NCI-H1092 (cell line): Measurements from ENCODE around the gene GLIPR1L2.
"Not testable (repeated sequence)": the region's sequence is repeated elsewhere in the genome, so short reads cannot be mapped to it uniquely, and the experiment has no call there.

ENCODE experiments used
- DNase-seq: peaks from one replicate; lab custom pipeline; 2025; lab: John Stamatoyannopoulos, UW

GLIPR1L2 gene

GRCh38 chr12:75437564-75437963, 46.7 kb downstream of the GLIPR1L2 start:
- no peak for DNase-seq

GRCh38 chr12:75438059-75438754, 47.3 kb downstream of the GLIPR1L2 start:
- DNase-seq = no peak

DNA sequence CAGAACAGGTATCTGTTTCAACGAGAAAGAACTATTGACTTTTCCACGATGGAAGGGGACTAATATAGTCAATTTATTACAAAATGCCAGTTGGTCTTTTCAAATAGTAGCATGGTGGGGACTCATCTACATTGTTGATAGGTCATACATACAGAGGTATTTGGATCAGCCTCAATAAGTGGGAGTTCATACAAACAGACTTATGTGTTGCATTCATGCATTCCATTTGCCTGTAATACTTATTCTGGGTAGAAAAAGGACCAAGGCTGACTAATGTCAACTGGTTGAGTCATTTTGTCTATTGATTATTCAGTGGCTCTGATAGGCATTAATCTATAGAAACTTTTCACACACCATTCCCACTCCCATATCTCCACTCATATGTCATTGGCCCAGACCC, 48.2 kb downstream of the GLIPR1L2 start:
- DNase-seq = no peak

- no peak for DNase-seq
These were observed 49.0 kb downstream of the GLIPR1L2 start for GRCh38 chr12:75439930-75440329.

GRCh38 chr12:75441687-75442449, 51.0 kb downstream of the GLIPR1L2 start:
- not testable (repeated sequence) for DNase-seq

DNA sequence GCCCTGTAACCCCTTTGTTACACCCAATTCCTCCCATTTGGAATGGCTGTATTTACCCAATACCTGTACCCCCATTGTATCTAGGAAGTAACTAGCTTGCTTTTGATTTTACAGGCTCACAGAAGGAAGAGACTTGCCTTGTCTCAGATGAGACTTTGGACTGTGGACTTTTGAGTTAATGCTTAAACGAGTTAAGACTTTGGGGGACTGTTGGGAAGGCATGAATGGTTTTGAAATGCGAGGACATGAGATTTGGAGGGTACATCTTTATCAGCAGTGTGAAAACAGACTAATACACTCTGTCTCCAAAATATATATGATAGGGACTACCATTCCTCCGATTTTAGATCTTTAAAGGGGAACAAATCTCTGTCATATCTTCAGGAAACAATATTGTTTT, 51.6 kb downstream of the GLIPR1L2 start:
- DNase-seq = not testable (repeated sequence)

- no peak for DNase-seq
These were observed 52.8 kb downstream of the GLIPR1L2 start for GRCh38 chr12:75443709-75444108.

DNA sequence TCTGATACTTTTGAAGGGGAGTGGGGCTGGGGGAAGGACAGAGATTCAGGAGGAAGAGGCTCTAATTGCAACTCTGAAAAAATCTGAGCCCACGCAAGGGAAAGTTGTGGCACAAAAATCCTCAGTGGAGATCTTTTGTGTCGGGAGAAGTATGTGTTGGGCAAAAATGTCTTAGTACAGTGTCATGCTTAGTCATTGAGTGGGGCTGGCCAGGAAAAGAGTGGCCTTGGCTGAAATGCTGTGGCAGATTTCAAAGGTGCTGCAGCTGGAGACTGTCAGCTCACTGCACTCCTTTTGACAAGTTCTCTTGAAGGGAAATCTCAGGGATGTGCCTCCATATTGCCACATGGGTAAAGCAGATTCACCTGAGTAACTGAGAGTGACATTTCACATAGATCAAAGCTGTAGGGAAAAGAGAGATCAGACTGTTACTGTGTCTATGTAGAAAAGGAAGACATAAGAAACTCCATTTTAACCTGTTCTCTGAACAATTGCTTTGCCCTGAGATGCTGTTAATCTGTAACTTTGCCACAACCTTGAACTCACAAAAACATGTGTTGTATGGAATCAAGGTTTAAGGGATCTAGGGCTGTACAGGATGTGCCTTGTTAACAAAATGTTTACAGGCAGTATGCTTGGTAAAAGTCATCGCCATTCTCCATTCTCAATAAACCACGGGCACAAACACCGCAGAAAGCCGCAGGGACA, 53.7 kb downstream of the GLIPR1L2 start:
- DNase-seq = no peak

DNA sequence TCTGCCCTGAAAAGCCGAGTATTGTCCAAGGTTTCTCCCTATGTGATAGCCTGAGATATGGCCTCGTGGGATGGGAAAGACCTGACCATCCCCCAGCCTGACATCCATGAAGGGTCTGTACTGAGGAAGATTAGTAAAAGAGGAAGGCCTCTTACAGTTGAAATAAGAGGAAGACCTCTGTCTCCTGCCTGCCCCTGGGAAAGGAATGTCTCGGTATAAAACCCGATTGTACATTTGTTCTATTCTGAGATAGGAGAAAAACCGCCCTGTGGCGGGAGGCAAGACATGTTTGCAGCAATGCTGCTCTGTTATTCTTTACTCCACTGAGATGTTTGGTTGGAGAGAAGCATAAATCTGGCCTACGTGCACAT, 54.2 kb downstream of the GLIPR1L2 start:
- DNase-seq = not testable (repeated sequence)

DNA sequence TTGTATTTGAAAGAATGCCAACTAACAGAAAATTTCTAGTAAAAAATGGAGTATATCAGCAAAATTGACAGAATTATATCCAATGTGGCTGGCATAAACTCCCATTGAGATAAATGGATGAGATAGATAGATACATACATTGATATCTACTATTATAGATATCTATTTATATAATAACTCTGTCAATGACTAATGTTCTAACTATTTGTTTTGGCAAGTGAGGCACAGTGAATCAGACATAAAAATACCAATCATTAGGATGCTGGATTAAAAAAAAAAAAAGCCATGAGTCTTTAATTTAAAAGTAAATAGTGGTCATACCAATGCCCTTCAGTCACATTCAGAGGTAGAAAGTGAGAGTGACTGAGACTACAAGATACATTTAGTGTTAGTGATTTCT, 56.0 kb downstream of the GLIPR1L2 start:
- no peak for DNase-seq

DNA sequence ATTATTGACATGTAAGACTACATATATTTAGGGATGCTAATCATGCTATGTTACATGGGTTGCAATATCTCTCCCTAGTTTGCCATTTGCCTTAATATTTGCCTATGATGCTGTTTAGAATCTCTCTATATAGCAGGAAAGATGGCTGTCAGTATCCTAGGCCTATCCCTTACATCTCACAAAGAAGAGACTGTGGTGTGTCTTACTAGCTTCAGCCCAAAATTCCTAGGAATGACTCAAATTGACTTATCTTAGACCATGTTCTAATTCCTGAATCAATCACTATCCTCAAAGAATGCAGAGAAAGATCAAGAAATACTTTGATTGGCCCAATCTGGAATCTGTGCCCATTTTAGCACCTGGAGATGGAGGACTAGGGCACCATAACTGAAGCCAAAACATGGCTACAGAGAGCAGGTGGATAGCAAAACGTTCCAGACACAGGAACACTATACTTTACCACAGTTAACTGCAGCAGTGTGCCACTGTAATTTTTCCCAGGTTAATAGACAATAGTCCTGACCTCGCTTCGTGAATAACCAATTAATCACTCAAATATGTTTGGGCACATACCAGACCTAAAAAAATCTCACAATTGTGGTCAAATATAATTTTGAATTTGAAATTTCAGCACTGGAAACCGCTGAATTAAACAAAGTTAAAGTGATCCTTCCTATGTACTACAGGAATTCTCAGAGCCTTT, 57.0 kb downstream of the GLIPR1L2 start:
- no peak for DNase-seq

DNA sequence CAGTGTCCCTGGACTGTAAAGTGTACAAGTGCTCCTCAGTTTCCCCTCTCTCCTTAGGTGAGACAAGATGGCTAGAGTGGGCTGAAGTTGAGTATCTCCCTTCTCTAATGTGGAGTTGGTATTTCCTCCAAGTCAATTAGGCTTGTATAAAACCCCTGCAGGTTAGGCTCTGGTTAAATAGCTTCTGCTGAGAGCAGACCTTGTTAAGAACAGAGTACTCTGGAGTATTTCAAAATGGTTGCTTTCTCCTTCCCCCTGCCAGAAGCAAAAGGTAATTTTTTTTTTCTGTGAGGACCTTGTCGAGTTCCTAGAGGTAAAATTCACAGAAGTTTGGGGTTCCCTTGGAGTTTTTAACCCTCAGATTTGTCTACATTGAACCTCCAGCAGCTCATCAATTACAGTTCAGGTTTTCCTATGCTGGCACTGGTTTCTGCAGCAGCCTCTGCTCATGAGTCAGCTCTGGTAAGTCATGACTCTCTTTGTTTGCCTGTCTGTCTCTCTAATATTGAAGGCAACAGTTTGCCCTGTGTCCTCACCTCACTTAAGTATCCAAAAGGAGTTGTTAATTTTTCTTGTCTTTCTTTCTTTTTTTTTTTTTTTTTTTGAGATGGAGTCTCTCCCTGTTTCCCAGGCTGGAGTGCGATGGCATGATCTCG, 61.9 kb downstream of the GLIPR1L2 start:
- DNase-seq = no peak

DNA sequence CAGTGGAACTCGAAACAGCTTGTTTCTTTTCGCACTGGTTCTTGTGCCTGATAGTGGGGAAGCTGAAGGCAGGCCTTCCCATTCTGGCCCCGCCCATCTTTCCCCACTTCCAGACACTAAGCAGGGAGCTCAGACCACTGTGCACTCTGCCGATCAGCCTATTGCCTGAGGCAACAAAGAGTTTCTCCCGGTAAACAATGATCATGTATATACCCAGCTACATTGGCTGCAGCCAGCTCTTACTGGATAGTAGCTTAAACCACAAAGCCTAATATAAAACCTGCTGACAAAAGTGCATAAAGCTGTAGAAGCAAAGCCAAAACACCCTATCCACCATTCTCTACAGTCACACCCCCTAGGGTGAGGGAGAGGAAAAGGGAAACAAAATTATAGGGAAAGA, 65.0 kb downstream of the GLIPR1L2 start:
- no peak for DNase-seq

DNA sequence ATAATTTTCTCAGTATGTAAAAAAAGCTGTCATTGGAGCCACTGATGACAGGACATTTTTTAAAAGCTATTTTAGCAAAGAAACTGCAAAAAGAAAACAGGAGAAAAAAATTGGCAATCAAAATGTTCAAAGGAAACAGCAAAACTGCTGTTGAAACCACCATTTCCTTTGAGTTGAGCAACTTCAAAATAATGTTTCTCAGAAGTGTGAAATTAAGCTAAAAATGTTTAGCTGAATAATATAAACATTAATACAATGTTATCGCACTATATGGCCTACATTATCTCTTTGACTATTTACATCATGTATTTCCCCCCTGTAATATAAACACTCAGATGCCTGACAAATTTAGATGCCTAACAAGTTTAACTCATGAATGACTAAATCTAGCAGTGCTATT, 66.3 kb downstream of the GLIPR1L2 start:
- no peak for DNase-seq

DNA sequence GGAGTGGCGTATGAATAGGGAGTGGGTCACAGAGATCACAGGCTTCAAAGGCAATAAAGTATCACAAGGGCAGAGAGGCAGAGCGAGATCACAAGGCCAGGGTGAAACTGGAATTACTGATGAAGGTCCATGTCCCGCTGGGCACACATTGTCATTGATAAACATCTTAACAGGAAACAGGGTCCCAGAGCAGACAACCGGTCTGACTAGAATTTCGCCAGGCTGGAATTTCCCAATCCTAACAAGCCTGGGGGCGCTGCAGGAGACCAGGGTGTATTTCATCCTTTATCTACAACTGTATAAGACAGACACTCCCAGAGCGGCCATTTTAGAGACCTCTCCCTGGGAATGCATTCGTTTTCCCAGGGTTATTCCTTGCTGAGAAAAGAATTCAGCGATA, 67.0 kb downstream of the GLIPR1L2 start:
- DNase-seq = not testable (repeated sequence)

DNA sequence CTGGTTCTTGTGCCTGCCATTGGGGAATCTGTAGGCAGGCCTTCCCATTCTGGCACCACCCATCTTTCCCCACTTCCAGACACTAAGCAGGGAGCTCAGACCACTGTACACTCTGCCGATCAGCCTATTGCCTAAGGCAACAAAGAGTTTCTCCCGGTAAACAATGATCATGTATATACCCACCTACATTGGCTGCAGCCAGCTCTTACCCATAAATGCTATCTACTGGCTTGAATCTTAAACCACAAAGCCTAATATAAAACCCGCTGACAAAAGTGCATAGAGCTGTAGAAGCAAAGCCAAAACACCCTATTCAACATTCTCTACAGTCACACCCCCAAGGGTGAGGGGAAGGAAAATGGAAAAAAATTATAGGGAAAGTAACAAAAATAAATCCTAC, 68.9 kb downstream of the GLIPR1L2 start:
- DNase-seq = no peak

- DNase-seq = no peak
These were observed 69.3 kb downstream of the GLIPR1L2 start for GRCh38 chr12:75460204-75460603.

DNA sequence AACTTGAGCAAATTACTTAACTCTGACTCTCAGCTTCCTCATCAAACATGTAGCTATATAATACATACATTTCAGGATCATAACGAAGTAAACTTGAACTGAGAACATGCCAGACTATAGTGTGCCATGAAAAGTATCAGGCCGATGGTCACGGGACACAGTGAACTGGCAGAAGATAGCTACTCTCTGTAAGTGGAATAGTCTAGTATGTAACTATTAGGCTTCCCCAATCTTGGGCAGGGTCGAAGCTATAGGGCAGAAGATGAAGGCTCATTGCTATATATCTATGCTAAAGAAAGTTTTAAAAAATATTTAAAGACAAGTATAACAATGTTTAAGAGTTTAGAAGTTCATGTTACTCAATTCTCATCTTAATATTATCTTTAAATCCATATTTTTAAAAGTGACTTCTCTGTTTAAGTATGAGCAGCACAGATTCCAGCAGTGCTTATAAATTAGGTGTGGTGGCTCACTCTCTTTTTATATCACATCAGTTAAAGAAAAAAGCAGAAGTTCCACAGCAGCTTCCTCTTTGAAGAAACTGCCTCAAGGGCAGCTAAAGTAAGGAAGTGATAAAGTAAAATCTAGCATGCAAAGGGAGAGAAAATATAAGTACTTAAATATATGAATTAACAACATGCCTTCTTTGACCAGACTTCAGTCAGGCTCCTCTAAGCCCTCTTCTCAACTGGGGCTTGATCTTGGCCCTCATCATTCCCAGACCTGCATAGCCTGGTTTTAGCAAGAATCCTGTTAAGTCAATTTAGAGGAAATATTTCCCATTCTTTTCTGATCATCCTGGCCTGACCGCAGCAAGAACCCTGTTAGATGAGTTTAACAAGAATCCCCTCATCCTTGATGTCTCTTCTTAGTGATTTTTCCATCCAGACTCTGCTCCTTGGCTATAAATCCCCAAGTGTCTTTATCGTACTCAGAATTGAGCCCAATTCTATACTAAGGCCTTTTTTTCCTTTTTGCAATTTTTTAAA, 81.3 kb downstream of the GLIPR1L2 start:
- DNase-seq = no peak

DNA sequence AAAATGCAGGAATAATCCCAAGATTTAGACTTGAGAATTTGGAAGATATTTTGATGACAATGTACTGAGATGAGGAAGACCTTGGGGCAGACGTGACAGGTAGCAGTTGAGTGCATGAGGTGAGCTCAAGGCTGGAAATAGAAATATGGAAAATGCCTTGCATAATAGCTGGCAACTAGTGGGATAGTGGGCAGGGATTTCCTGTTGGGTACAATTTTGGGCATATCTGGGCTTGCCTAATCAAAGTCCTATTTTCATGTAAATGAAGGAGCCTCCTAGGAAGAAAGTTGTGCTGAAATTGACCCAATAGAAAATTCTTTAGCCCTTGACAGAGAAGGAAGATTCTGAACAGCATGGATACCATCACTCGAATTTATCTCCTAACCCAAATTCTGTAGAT, 83.2 kb downstream of the GLIPR1L2 start:
- DNase-seq = no peak

- DNase-seq = no peak
These were observed 85.2 kb downstream of the GLIPR1L2 start for GRCh38 chr12:75476071-75476470.

DNA sequence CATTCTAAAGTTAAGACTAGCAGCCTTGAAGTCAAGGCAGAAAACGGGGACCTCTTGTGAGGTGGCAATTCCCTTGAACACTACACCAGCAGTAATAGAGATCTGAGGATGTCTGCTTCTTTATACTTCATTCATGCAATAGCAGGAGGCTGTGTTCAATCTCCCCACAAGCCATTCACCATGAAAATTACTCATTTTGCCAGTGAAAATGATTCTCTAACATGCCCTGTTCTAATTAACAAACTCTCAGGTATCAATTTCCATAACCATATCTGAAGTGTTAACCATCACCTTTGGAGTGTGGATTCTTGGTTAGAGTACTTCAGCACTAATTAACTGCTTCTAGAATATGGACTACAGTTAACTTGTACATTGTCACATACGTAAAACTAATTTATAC, 86.2 kb downstream of the GLIPR1L2 start:
- no peak for DNase-seq
